GM18498 (cell line): ENCODE results near the gene SCN4A.
"Not testable (repeated sequence)": the region's sequence is repeated elsewhere in the genome, so short reads cannot be mapped to it uniquely, and the experiment has no call there.

Experiments
- ATAC-seq: cut with Tn5 transposase; IDR thresholded peaks from one replicate; pipeline ENCODE4 v1.9.1; 2021; ENCODE audit warnings: mild to moderate bottlenecking, moderate library complexity; ENCODE audit not compliant: unreplicated experiment

The SCN4A gene

GRCh38 chr17:63939401-63939800 is 33.3 kb downstream of the SCN4A start:
- ATAC-seq: no peak

GRCh38 chr17:63937920-63938319 is 34.8 kb downstream of the SCN4A start:
- ATAC-seq: no peak

- ATAC-seq: no peak
Observed at GRCh38 chr17:63937319-63937718, 35.4 kb downstream of the SCN4A start.

GRCh38 chr17:63934183-63935112 is 38.3 kb downstream of the SCN4A start:
- no peak for ATAC-seq

GRCh38 chr17:63933598-63933997 is 39.1 kb downstream of the SCN4A start:
- ATAC-seq: no peak

GRCh38 chr17:63932721-63933120 is 40.0 kb downstream of the SCN4A start:
- peak; percentile 5 for ATAC-seq

GRCh38 chr17:63931981-63932561 is 40.6 kb downstream of the SCN4A start, which contains the start of gene CD79B:
CD79B (minus strand) TSS chr17:63932331; CDS start chr17:63932261, 70 bp downstream.
- peak; percentile 88 for ATAC-seq

- ATAC-seq: no peak
Observed at GRCh38 chr17:63930951-63931575, 41.7 kb downstream of the SCN4A start.

- ATAC-seq: no peak
Observed at GRCh38 chr17:63929860-63930766, 42.6 kb downstream of the SCN4A start.

- ATAC-seq: no peak
Observed at GRCh38 chr17:63928966-63929695, 43.6 kb downstream of the SCN4A start.

GRCh38 chr17:63928172-63928666 is 44.5 kb downstream of the SCN4A start:
- ATAC-seq: no peak

DNA sequence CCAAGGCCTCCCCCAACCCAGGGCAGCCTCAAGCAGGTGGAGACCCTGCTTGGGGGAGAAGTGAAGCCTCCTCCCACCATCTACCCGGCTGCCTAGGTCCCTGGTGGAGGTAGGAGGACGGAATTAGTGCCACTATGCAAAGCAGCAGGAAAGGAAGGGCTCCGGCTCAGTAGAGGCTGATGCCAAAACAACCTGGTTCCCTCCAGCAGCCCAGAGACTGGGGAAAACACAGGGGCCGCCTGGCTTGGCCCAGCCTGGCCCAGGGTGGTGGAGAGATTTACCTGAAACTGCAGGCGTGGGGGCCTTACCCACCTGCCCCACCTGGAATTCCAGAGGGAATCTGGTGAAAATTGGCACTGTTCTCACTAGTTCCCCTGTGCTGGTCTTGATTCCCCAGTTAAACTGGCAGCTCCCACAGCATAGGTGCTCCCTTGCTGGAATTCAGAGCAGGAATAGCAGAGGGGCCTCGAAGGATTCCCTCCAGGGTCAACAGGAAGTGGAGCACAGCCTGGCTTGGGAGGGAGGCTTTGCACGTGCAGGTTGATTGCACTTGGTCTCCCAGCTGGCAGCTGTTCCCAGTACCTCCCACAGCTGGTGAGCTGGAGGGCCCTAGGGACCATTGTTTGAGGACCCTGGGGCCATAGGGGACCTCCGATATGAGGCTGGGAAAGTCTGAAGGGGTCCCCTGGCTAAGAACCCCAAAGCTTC is 45.1 kb downstream of the SCN4A start:
- no peak for ATAC-seq

DNA sequence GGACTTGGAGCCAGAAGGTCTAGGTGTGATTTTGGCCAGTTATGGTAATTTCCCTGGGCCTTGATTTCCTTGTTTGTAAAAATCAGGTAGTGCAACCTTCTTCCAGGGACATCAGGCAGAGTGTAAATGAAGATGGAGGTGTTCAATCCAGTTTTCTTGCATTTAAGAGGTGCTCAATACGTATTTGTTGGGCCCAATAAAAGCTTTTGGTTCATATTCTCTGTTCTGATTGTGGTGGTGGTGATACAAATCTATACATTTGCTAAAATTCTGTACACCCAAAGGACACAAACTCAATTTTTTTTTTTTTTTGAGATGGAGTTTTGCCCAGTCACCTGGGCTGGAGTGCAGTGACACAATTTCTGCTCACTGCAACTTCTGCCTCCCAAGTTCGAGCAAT is 46.6 kb downstream of the SCN4A start:
- no peak for ATAC-seq

- ATAC-seq: no peak
Observed at GRCh38 chr17:63925615-63926014, 47.1 kb downstream of the SCN4A start.

DNA sequence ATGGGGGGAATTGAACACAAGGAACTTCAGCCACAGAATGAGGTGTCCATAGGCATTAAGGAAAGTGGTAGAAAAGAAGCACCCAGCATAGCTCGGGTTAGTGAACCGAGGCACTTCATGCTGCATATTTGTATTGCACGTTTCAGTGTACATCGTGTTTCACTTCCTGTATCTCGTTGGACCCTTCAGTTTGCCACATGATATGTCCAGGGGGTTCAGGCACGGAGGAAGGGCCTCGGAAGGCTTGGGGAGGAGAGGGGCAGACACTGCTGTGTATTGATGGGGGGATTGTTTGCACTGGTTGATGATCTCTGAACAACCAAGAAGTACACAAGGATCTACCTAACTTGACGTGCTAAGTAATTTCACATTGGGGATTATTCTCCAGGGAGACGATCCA is 50.3 kb downstream of the SCN4A start:
- ATAC-seq: not testable (repeated sequence)

DNA sequence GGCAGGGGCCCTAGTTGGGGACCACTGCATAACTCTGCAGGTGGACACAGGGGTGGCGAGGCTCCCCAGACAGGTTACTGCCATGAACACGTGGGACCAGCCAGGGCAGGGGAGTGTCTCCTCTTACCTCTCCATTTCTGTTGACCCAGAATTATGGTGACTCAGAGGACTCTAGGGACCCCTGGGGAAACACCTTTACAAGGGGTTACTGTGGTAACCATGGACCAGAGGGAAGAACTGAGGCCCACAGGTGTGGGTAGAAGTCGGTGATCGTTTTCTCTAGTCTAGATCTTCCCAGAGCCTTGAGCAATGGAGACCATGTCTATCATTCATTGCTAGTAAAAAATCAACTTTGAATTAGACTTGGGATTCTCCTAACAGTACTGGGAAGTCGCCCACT is 51.9 kb downstream of the SCN4A start:
- ATAC-seq: not testable (repeated sequence)

GRCh38 chr17:63920050-63920449 is 52.7 kb downstream of the SCN4A start:
- ATAC-seq: not testable (repeated sequence)

- ATAC-seq: peak; percentile 74
Observed at GRCh38 chr17:63919311-63919723, 53.4 kb downstream of the SCN4A start.

- ATAC-seq: not testable (repeated sequence)
Observed at GRCh38 chr17:63918789-63919305, 53.9 kb downstream of the SCN4A start, which contains the start of gene GH1. GH1 (minus strand) TSS chr17:63918839; CDS start chr17:63918776, 63 bp downstream.
